ENCODE data around the gene EVA1B.

Gene EVA1B, protein sequence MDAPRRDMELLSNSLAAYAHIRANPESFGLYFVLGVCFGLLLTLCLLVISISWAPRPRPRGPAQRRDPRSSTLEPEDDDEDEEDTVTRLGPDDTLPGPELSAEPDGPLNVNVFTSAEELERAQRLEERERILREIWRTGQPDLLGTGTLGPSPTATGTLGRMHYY

GRCh38 chr1:36323636-36324352 lies at the start of gene EVA1B:
EVA1B (minus strand) TSS chr1:36323645; CDS start chr1:36323037, 608 bp downstream.
- in situ Hi-C loops (cut with HindIII; ENCODE audit: low sequenced_read_pairs), result no loop called here

DNA sequence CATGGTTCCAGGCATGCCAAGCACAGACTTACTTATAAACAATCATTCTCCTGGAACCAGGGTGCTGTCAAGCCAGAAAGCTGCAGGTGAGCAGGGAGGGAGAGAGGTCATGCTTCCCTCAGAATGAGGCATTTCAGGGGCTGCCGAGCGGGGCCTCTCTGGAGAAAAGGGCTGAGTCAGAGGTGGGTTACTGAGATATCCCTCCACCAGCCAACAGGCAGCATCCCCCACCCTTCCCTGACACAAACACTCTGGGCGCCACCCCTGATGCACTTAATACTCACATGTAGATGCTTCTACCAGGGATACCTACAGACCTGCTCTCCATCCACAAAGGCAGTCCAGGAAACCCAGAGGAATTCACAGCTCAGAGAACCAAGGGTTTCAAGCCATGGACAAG lies 49.2 kb upstream of the EVA1B start:
- in situ Hi-C loops (cut with HindIII; ENCODE audit: low sequenced_read_pairs), result no loop called here

DNA sequence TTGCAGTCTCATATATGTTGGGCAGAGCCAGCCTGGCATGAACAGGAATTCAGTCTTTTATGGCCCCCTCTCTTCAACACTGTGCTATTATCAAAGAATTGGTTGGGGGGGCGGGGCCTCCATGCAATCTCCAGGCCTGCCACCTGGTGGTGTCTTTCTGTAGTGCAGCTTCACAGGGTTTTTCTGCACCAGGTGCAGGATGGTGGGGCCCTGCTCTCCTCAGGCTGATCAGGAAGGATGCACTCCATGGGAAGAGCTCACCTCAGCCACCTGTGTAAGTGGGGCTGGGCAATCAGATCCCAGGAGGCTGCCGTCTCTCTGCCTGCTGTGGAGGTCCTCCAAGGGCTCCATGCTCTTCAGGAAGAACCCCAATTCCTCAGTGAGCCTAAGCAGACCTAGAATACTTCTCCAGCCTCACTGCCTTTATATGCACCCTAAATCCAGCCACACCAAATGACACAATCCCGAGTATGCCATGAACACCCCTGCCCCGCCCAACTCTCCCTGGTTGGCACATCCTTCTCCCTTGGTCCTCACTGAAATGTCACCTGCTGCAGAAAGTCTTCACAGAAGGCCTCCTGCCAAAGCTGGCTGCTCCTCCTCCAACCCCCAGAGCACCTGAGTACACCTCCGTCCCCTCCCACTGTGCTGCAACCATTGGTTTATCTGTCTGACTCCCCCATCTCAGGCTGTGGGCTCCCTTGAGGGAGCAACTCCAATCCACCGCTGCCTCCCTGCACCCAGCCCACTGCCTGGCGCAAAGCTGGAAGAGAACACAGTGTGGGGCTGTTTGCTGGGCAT lies 45.8 kb upstream of the EVA1B start:
- in situ Hi-C loops (cut with HindIII; ENCODE audit: low sequenced_read_pairs), result no loop called here

GRCh38 chr1:36367798-36368197 lies 44.4 kb upstream of the EVA1B start:
- in situ Hi-C loops (cut with HindIII; ENCODE audit: low sequenced_read_pairs), result no loop called here

GRCh38 chr1:36367066-36367465 lies 43.6 kb upstream of the EVA1B start:
- in situ Hi-C loops (cut with HindIII; ENCODE audit: low sequenced_read_pairs), result no loop called here

GRCh38 chr1:36366091-36366661 lies 42.7 kb upstream of the EVA1B start:
- in situ Hi-C loops (cut with HindIII; ENCODE audit: low sequenced_read_pairs), result no loop called here

DNA sequence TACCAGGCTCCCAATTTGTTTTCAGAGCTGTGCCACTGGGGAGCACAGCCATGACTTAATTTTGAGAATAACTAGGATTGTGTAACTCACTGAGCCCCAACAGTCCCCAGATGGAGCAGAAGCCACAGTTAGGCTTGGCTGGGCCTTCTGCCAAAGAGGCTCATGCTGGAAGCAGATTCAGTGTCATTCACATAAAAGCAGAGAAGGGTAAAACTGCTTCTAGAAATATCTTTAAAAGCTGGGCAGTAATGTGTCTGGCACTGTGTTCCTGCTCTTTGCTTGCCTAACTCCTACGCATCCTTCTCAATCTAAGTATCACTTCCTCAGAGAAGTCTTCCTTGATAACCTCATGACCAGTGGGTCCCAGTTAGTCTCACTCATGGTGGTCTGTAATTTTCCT lies 41.9 kb upstream of the EVA1B start:
- in situ Hi-C loops (cut with HindIII; ENCODE audit: low sequenced_read_pairs), result no loop called here

- in situ Hi-C loops (cut with HindIII; ENCODE audit: low sequenced_read_pairs), result loop anchor here (5.0 kb wide), 1 partner anchor 67 kb away; no protein-coding TSS in a partner anchor
These were observed 36.6 kb upstream of the EVA1B start for GRCh38 chr1:36359911-36360550.

DNA sequence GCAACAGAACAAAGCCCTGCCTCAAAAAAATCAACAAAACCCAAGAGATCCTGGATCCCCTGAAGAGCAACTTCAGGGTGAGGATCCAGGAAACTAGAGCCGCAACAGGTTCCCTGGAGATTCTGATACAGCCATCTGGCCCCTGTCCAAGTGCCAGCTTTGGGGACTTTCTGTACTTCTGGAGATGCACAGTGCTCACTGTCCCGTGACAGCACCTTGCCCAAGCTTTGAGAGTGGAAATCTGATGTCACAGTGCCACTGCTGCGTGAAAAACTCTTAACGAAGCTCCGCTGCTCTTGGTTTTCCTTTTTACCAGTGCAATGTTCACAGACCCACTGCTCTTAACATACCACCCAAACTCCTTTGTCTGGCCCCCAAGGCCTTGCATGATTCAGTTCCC lies 35.9 kb upstream of the EVA1B start:
- in situ Hi-C loops (cut with HindIII; ENCODE audit: low sequenced_read_pairs), result loop anchor here (5.0 kb wide), 1 partner anchor 68 kb away; no protein-coding TSS in a partner anchor

GRCh38 chr1:36358514-36359084 lies 35.2 kb upstream of the EVA1B start:
- in situ Hi-C loops (cut with HindIII; ENCODE audit: low sequenced_read_pairs), result loop anchor here (5.0 kb wide), 1 partner anchor 69 kb away; no protein-coding TSS in a partner anchor

DNA sequence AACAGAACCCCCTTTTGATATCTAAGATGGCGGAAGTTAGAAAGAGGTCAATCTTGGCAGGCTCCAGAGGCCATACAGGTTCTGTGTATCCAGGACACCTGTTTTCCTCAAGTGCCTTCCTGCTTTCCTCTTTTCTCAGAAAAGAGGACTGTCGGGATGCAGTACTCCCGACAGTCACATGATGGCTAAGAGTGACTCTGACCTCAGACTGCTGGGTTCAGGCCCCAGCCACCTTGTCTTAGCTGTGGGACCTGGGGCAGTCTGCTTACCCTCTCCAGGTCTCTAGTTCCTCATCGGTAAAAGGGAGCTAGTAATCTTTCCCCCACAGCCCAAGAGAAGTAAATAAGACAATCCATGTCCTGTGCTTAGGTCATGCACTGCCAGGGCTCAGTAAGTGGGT lies 32.4 kb upstream of the EVA1B start:
- in situ Hi-C loops (cut with HindIII; ENCODE audit: low sequenced_read_pairs), result loop anchor here (5.0 kb wide), 1 partner anchor 71 kb away; no protein-coding TSS in a partner anchor

GRCh38 chr1:36354486-36354885 lies 31.0 kb upstream of the EVA1B start:
- in situ Hi-C loops (cut with HindIII; ENCODE audit: low sequenced_read_pairs), result no loop called here

DNA sequence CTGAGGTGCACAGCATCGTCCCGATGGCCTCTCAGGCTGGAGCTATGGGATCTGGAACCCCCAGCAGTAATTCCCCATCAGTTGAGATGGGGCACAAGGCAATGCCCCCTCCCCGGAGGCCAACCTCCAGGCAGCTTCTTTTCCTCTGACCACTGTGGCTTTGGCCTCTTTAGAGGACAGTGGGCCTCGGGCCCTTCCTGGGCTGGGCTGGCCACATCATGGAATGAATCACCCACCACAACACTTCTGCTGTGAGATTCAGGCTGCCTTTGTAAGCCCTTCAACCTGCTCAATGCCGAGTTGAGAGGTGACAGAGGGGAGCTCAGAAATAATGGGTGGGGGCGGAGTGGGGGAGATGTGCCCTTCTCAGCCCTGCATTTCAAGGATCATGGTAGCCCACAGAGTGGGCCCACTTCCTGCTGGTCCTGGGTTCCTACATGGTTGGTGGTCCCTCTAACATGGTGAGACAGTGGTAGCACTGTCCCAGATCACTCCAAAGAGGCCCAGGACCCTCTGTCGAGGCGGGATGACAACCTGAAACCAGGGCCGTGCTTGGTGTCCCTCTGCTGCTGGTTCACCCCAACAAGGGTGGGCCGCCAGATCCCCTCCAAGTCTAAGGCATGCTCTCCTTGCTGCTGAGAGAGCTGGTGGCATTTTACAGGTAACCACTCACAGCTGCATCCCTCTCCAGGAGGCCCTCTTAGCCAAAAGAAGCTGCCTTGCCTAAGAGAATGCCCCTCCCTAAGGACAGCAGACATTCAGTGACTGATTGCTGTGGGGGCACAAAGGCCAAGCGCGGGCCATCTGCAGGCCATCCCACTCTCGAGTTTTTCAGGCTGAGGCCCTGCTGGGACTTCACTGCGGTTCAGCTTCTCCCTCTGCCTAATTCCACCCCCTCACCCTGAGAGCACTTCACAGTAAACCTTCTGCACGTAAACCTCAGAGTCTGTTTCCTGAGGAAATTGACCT lies 29.7 kb upstream of the EVA1B start:
- in situ Hi-C loops (cut with HindIII; ENCODE audit: low sequenced_read_pairs), result no loop called here

- in situ Hi-C loops (cut with HindIII; ENCODE audit: low sequenced_read_pairs), result no loop called here
These were observed 28.9 kb upstream of the EVA1B start for GRCh38 chr1:36352125-36352909.

- in situ Hi-C loops (cut with HindIII; ENCODE audit: low sequenced_read_pairs), result no loop called here
These were observed 28.0 kb upstream of the EVA1B start for GRCh38 chr1:36351227-36351977.

- in situ Hi-C loops (cut with HindIII; ENCODE audit: low sequenced_read_pairs), result no loop called here
These were observed 27.3 kb upstream of the EVA1B start for GRCh38 chr1:36350659-36351226.

GRCh38 chr1:36349839-36350238 lies 26.4 kb upstream of the EVA1B start:
- in situ Hi-C loops (cut with HindIII; ENCODE audit: low sequenced_read_pairs), result no loop called here

All from endothelial cell of hepatic sinusoid (primary cell).